ENCODE results near the gene F5. TPM values are rescaled to one million over a fixed set of nuclear protein-coding genes. Genes with fewer than 3 reads are reported as not detected.
"Not testable (repeated sequence)": the region's sequence is repeated elsewhere in the genome, so short reads cannot be mapped to it uniquely, and the experiment has no call there.

Gene F5
- total RNA-seq, 1 experiment from 2014 or later, result not detected

DNA sequence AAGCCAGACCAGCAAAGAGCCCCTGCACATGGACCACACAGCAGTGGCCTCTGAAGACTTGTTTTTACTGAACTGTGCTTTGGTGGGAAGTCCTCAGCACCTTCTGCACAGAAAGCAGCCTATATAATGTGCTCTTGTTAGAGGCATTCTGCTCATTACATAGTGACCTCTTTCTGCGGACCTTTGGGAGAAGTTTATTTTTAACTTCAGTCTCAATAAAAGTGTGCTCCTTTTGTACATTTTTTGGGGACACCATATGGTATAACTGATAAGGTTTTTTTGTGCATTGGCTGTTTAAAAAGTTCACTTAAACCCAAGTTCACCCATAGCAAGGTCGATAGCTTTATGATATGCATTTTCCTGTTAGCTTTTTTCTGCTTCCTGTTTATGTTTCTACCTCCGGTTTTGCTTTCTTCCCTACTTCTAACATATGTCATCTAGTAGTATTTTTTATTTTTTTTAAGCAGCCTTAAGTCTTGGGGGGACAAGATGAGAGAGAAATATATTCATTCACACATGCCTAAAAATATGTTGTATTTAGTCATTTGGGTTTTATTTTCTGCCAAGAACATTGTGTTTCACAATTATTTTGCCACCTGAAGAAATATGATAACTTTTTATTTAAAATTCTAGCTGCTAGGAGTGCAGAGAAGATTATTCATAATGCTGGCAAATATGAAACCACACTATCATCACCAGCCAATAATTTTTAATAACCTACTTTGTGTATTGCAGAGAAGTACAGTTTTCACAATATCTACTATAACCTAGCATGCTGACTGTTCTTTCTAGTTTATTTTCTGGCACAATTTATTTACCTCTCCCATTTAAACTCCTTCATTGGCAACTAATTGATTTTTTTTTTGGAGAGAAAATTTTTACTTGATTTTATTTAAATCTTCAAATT is 77.6 kb downstream of the F5 start:
- Histone ChIP-seq H3K4me3 (no peak overlapping the region), H3K36me3 (no peaks in the 10 kb centered on the region), H3K9me3 (no peaks in the 10 kb centered on the region), H3K27me3 (no peaks in the 10 kb centered on the region)
- no peak for DNase-seq

- no peak overlapping the region for H3K4me3 ChIP-seq
- H3K36me3 ChIP-seq, result no peaks in the 10 kb centered on the region
- H3K9me3 ChIP-seq, result no peaks in the 10 kb centered on the region
- no peaks in the 10 kb centered on the region for H3K27me3 ChIP-seq
- no peak for DNase-seq
Observed at GRCh38 chr1:169507413-169507812, 78.9 kb downstream of the F5 start.

GRCh38 chr1:169503601-169504000 is 82.7 kb downstream of the F5 start:
- H3K27me3 ChIP-seq, H3K4me3 ChIP-seq, DNase-seq, H3K36me3 ChIP-seq, H3K9me3 ChIP-seq: not testable (repeated sequence)

- Histone ChIP-seq H3K36me3 (no peaks in the 10 kb centered on the region), H3K27me3 (0 out of 2 replicates have a peak, but pooled peaks cover 2% of the 10 kb centered on the region), H3K4me3 (no peak overlapping the region), H3K9me3 (0 out of 2 replicates have a peak, but pooled peaks cover 3% of the 10 kb centered on the region)
- no peak for DNase-seq
Observed at GRCh38 chr1:169499807-169500206, 86.5 kb downstream of the F5 start.

GRCh38 chr1:169497317-169497716 is 89.0 kb downstream of the F5 start:
- no peak for DNase-seq
- Histone ChIP-seq H3K4me3 (no peak overlapping the region), H3K36me3 (no peaks in the 10 kb centered on the region), H3K27me3 (0 out of 2 replicates have a peak, but pooled peaks cover 2% of the 10 kb centered on the region), H3K9me3 (0 out of 2 replicates have a peak, but pooled peaks cover 3% of the 10 kb centered on the region)

- H3K9me3 ChIP-seq, result no peaks in the 10 kb centered on the region
- no peak for DNase-seq
- H3K36me3 ChIP-seq, result no peaks in the 10 kb centered on the region
- 0 out of 2 replicates have a peak, but pooled peaks cover 2% of the 10 kb centered on the region for H3K27me3 ChIP-seq
- H3K4me3 ChIP-seq, result no peak overlapping the region
Observed at GRCh38 chr1:169495916-169496315, 90.4 kb downstream of the F5 start.

DNA sequence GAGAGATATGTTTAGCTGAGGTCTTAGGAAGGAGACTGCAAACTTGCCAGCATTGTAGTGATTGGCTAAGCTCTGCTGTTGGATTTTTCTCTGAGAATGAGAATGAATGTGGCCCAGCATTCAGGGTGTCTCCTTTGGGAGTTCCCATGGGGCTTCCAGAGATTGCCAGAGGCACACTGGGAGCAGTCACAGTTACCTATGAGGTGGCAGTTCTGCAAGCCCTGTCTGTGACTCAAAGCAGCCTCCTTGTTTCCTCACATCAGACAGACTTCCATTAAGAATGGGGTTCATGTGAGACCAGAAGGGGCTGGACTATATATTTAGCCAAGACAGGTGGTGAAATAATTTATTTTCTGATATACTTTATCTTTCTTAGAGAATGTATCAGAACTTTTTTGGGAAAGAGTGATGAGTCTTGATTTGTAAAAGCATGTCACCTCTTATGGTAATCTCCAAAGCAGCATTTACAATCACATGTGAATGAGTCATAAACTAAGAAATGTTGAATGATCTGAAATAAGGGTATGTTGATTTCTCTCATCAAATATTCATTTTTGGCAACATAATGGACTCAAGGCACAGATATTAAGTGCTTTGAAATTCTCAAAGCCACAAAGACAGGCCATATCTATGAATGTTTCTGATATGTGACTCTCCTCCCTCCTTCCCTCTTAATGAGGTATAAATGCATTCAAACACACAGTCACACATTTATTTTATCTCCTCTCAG is 91.1 kb downstream of the F5 start:
- Histone ChIP-seq H3K27me3 (0 out of 2 replicates have a peak, but pooled peaks cover 2% of the 10 kb centered on the region), H3K9me3 (no peaks in the 10 kb centered on the region), H3K4me3 (no peak overlapping the region), H3K36me3 (no peaks in the 10 kb centered on the region)
- no peak for DNase-seq

DNA sequence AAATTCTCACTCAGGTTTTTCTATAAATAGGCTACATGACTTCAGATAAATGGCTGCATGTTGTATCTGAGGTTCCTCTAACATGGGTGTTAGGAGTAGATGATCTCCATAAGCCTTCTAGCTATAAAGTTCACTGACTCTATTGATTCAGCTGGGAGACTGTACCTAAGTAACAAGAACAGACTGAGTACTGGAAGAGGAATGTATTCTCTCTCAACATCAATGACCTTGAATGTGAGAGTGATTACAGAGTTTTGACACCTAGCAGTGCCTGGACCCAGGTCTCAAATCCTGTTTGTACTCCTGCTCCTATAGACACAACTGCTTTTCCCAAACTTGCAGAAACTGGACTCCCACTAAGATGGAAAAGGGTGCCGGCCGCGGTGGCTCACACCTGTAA is 91.9 kb downstream of the F5 start:
- DNase-seq, result no peak
- no peaks in the 10 kb centered on the region for H3K9me3 ChIP-seq
- H3K4me3 ChIP-seq, result no peak overlapping the region
- 0 out of 2 replicates have a peak, but pooled peaks cover 2% of the 10 kb centered on the region for H3K27me3 ChIP-seq
- H3K36me3 ChIP-seq, result no peaks in the 10 kb centered on the region

- Histone ChIP-seq H3K27me3 (0 out of 2 replicates have a peak, but pooled peaks cover 2% of the 10 kb centered on the region), H3K4me3 (no peak overlapping the region), H3K9me3 (no peaks in the 10 kb centered on the region), H3K36me3 (no peaks in the 10 kb centered on the region)
- DNase-seq, result no peak
Observed at GRCh38 chr1:169493251-169493650, 93.0 kb downstream of the F5 start.

DNA sequence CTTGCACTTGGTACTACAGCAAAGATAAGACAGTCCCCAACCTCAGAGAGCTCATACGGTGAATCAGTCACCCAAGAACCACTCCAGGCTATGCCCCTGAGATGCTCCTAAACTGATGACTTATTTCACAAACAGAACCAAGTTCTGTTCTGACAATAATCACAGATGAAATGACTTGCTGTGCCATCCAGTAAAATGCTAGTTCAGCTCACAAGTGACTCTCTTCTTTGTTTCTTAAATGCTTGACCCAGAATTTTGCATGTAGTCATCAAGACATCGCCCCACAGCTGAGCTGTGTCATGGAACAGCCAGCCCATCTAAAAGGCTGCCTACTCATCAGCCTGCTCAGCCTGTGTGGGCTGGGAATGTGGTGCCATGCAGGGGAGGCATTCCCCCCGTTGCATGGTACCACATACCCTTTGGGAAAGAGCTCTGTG is 94.4 kb downstream of the F5 start:
- H3K27me3 ChIP-seq, result no peaks in the 10 kb centered on the region
- H3K36me3 ChIP-seq, result no peaks in the 10 kb centered on the region
- no peak overlapping the region for H3K4me3 ChIP-seq
- DNase-seq, result no peak
- no peaks in the 10 kb centered on the region for H3K9me3 ChIP-seq

GRCh38 chr1:169488157-169488556 is 98.1 kb downstream of the F5 start:
- no peaks in the 10 kb centered on the region for H3K27me3 ChIP-seq
- no peak overlapping the region for H3K4me3 ChIP-seq
- H3K36me3 ChIP-seq, result no peaks in the 10 kb centered on the region
- no peak for DNase-seq
- no peaks in the 10 kb centered on the region for H3K9me3 ChIP-seq

GRCh38 chr1:169487561-169487960 is 98.7 kb downstream of the F5 start:
- Histone ChIP-seq H3K4me3 (no peak overlapping the region), H3K36me3 (no peaks in the 10 kb centered on the region), H3K27me3 (no peaks in the 10 kb centered on the region), H3K9me3 (no peaks in the 10 kb centered on the region)
- no peak for DNase-seq

GRCh38 chr1:169487133-169487532 is 99.1 kb downstream of the F5 start:
- Histone ChIP-seq H3K9me3 (no peaks in the 10 kb centered on the region), H3K36me3 (no peaks in the 10 kb centered on the region), H3K27me3 (no peaks in the 10 kb centered on the region), H3K4me3 (no peak overlapping the region; the same call in 1 of the 2 replicates)
- DNase-seq, result no peak

DNA sequence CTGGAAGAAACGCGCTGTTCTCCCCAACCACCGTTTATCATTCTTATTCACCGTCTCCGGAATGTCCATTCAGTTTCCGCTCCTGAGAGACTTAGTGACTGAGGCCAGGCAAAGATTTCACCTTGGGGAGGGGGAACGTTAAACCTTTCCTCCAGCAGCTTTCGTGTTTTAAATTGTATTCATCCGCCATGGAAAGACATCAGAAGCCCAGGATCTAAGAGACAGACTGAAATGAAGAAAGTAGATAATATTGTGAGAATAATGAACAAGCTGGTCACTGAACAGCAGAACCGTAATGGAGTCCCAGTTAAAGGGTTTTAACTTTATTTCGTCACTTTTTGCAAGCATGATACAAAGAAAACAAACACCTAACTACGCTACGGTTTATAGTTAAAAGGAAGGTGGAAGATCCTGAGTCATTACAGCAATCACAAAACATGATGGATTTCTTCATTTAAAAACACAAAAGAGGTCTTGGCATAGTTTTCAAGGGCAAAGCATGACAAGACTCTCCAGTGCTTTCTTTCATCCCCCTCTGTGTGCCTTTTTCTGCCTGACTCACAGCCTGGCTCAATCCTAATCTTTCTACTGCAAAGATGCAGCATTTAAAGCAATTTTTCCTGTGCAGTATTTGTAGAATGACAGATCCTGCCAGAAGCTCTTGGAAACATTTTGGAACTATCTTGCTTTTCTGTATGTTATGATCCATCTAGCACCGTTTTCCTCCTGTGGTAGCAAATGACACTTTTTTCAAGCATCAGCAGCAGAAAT is 99.8 kb downstream of the F5 start:
- peak overlapping the region; percentile 66 for H3K4me3 ChIP-seq
- H3K27me3 ChIP-seq, result no peaks in the 10 kb centered on the region
- no peaks in the 10 kb centered on the region for H3K9me3 ChIP-seq
- peak; percentile 53 for DNase-seq
- H3K36me3 ChIP-seq, result no peaks in the 10 kb centered on the region

GRCh38 chr1:169485431-169486280 is 100.6 kb downstream of the F5 start, which contains the start of gene SLC19A2:
TSS of gene SLC19A2 (minus strand) at chr1:169485944. CDS start at chr1:169485766, 178 bp downstream.
- DNase-seq, result peak; percentile 100
- H3K36me3 ChIP-seq, result no peaks in the 10 kb centered on the region
- no peaks in the 10 kb centered on the region for H3K27me3 ChIP-seq
- no peaks in the 10 kb centered on the region for H3K9me3 ChIP-seq
- H3K4me3 ChIP-seq, result peak within 1 kb of the TSS; percentile 66
